Vagina (tissue), 2 donors: Measurements from ENCODE around the gene PDE11A.

Source experiments
- POLR2A ChIP-seq, 2 donors: fragments of 450-650 bp; IDR thresholded peaks; one replicate each; pipeline ENCODE4 v1.6.1; 2017; ENCODE audit warnings: antibody characterized with exemption in 2 of 2, mild to moderate bottlenecking in 2 of 2, moderate library complexity in 2 of 2
- POLR2AphosphoS5 ChIP-seq, 2 donors: sonication (generic); formaldehyde crosslinking; IDR thresholded peaks; one replicate each; pipeline ENCODE4 v1.9.0; 2017; ENCODE audit warnings: antibody characterized with exemption in 2 of 2, mild to moderate bottlenecking in 2 of 2, low read depth in 1 of 2; ENCODE audit not compliant: insufficient read depth in 1 of 2
- TF ChIP-seq, protein P1 (sequence below), 3 experiments: fragments of 450-650 bp in 2 of 3; fragments of 200-600 bp in 1 of 3; sonication (generic) in 1 of 3; IDR thresholded peaks; one replicate each; pipeline ENCODE4 v1.5.1; 2017 to 2019; ENCODE audit warnings: antibody characterized with exemption in 3 of 3, mild to moderate bottlenecking in 2 of 3, moderate library complexity in 2 of 3

- TF ChIP-seq, protein P1, sequence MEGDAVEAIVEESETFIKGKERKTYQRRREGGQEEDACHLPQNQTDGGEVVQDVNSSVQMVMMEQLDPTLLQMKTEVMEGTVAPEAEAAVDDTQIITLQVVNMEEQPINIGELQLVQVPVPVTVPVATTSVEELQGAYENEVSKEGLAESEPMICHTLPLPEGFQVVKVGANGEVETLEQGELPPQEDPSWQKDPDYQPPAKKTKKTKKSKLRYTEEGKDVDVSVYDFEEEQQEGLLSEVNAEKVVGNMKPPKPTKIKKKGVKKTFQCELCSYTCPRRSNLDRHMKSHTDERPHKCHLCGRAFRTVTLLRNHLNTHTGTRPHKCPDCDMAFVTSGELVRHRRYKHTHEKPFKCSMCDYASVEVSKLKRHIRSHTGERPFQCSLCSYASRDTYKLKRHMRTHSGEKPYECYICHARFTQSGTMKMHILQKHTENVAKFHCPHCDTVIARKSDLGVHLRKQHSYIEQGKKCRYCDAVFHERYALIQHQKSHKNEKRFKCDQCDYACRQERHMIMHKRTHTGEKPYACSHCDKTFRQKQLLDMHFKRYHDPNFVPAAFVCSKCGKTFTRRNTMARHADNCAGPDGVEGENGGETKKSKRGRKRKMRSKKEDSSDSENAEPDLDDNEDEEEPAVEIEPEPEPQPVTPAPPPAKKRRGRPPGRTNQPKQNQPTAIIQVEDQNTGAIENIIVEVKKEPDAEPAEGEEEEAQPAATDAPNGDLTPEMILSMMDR (IDR thresholded peaks at IDR 0.05): no peak
- no peak for TF ChIP-seq POLR2A (IDR thresholded peaks at IDR 0.05)
- no peak for TF ChIP-seq POLR2AphosphoS5 (IDR thresholded peaks at IDR 0.05; ENCODE audit: insufficient read depth in 1 of 2, low read depth in 1 of 2)
These were observed 27.7 kb downstream of the PDE11A start for GRCh38 chr2:178044836-178045235.
